Adrenal gland (tissue), 5 donors: ENCODE data around the gene IVNS1ABP.

ENCODE experiments used
- POLR2A ChIP-seq, 2 donors: fragments of 450-650 bp; IDR thresholded peaks; one replicate each; pipeline ENCODE4 v1.6.1; 2017; ENCODE audit warnings: antibody characterized with exemption in 2 of 2, mild to moderate bottlenecking in 2 of 2, moderate library complexity in 1 of 2
- TF ChIP-seq, protein P1 (sequence below), 6 experiments: fragments of 450-650 bp in 4 of 6; fragments of 200-600 bp in 2 of 6; sonication (generic) in 1 of 6; IDR thresholded peaks; 1 replicate in 5 of 6; 2 replicates in 1 of 6; pipeline versions ENCODE4 v1.5.1 to v1.8.0; 2016 to 2021; ENCODE audit warnings: antibody characterized with exemption in 6 of 6, mild to moderate bottlenecking in 2 of 6, moderate library complexity in 1 of 6
- donor health status: DM: no; HTN: no; CAD: no.

DNA sequence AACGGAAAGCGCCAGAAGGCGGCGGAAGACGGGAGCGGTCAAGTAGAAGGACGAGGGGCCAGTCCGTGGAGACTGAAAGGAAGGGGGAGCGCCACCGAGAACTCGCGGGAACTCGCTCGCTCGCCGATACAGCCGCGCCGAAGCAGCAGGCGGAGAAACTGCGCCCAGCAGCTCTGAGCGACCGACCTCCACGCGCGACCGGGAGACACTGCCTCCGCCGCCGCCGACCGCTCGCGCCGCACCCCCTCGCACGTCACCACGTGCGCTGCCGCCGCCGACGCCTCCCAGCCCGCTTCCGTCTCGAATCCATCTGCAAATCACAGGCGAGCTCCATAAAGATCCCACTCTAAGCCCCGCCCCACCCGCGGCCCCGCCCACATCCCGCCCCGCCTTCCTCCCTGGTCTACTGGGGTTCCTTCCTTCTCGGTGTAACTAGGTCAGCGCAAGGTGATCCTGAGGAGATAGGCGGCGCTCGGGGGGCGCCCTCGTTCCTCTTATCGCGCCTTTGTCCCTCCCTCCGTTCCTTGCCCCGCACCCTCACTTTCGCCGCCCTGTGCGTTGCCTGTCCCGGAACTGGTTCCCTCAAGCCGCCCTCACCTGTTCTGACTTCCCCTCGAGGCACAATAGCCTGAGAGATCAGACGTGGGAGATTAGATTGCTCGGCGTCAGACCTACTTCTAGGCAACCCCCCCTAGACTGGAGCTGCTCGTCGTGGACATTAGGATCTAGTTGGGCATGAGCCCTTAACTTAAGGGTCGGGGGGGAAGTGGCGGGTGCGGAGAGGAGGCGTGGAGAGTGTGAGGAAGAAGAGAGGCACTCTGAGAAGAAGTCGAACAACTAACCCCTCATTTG lies at the start of gene IVNS1ABP:
- TF ChIP-seq, protein P1, sequence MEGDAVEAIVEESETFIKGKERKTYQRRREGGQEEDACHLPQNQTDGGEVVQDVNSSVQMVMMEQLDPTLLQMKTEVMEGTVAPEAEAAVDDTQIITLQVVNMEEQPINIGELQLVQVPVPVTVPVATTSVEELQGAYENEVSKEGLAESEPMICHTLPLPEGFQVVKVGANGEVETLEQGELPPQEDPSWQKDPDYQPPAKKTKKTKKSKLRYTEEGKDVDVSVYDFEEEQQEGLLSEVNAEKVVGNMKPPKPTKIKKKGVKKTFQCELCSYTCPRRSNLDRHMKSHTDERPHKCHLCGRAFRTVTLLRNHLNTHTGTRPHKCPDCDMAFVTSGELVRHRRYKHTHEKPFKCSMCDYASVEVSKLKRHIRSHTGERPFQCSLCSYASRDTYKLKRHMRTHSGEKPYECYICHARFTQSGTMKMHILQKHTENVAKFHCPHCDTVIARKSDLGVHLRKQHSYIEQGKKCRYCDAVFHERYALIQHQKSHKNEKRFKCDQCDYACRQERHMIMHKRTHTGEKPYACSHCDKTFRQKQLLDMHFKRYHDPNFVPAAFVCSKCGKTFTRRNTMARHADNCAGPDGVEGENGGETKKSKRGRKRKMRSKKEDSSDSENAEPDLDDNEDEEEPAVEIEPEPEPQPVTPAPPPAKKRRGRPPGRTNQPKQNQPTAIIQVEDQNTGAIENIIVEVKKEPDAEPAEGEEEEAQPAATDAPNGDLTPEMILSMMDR (IDR thresholded peaks at IDR 0.05): peak in 2 of 6 experiments; percentile 9 to 12
- peak; percentile 97 for TF ChIP-seq POLR2A (IDR thresholded peaks at IDR 0.05)
